ENCODE data around the gene SOX5. TPM values are rescaled to one million over a fixed set of nuclear protein-coding genes. Genes with fewer than 3 reads are reported as not detected.

Gene SOX5
- polyA plus RNA-seq, 1 of the 3 experiments (the other 2 are of a cell fraction), result 0.21 TPM

DNA sequence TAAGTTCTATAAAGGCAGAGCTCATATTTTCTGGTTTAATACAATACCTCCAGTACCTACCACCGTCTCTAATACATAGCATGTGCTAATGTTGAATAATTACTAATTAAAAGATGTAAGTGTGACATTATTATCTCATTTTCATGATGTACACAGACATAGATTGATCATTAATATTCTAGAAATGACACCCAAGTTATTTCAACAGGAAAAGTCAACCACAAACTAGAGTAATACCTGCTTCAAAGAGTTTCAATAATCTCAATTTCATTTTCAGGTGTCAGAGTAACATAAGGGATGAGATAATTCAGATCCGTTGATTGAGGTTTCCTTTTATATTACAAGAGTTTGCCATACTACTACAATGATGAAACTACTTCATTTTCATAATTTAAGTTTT, 388.9 kb downstream of the SOX5 start:
- TF ChIP-seq RXRA (IDR thresholded peaks at IDR 0.05; ENCODE audit: borderline replicate concordance, low read depth) (no peak), EP300 (IDR thresholded peaks at IDR 0.05; ENCODE audit: borderline replicate concordance in 1 of 2, low read depth in 1 of 2, low read length in 1 of 2) (no peak), FOXM1 (IDR thresholded peaks at IDR 0.05; ENCODE audit: low read depth) (no peak), TAF1 (IDR thresholded peaks at IDR 0.05; ENCODE audit: borderline replicate concordance, low read depth, low read length) (no peak), JUND (IDR thresholded peaks at IDR 0.05) (no peak), RCOR1 (IDR thresholded peaks at IDR 0.05; ENCODE audit: low read length) (no peak), TEAD4 (IDR thresholded peaks at IDR 0.05; ENCODE audit: borderline replicate concordance, insufficient read depth) (no peak), MEF2A (IDR thresholded peaks at IDR 0.05; ENCODE audit: borderline replicate concordance, low read depth) (no peak)
- TF ChIP-seq, protein P1, sequence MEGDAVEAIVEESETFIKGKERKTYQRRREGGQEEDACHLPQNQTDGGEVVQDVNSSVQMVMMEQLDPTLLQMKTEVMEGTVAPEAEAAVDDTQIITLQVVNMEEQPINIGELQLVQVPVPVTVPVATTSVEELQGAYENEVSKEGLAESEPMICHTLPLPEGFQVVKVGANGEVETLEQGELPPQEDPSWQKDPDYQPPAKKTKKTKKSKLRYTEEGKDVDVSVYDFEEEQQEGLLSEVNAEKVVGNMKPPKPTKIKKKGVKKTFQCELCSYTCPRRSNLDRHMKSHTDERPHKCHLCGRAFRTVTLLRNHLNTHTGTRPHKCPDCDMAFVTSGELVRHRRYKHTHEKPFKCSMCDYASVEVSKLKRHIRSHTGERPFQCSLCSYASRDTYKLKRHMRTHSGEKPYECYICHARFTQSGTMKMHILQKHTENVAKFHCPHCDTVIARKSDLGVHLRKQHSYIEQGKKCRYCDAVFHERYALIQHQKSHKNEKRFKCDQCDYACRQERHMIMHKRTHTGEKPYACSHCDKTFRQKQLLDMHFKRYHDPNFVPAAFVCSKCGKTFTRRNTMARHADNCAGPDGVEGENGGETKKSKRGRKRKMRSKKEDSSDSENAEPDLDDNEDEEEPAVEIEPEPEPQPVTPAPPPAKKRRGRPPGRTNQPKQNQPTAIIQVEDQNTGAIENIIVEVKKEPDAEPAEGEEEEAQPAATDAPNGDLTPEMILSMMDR (IDR thresholded peaks at IDR 0.05), result no peak
- TF ChIP-seq, protein P2, sequence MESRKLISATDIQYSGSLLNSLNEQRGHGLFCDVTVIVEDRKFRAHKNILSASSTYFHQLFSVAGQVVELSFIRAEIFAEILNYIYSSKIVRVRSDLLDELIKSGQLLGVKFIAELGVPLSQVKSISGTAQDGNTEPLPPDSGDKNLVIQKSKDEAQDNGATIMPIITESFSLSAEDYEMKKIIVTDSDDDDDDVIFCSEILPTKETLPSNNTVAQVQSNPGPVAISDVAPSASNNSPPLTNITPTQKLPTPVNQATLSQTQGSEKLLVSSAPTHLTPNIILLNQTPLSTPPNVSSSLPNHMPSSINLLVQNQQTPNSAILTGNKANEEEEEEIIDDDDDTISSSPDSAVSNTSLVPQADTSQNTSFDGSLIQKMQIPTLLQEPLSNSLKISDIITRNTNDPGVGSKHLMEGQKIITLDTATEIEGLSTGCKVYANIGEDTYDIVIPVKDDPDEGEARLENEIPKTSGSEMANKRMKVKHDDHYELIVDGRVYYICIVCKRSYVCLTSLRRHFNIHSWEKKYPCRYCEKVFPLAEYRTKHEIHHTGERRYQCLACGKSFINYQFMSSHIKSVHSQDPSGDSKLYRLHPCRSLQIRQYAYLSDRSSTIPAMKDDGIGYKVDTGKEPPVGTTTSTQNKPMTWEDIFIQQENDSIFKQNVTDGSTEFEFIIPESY (IDR thresholded peaks at IDR 0.05; ENCODE audit: borderline replicate concordance, low read depth), result no peak
- TF ChIP-seq, protein P3, sequence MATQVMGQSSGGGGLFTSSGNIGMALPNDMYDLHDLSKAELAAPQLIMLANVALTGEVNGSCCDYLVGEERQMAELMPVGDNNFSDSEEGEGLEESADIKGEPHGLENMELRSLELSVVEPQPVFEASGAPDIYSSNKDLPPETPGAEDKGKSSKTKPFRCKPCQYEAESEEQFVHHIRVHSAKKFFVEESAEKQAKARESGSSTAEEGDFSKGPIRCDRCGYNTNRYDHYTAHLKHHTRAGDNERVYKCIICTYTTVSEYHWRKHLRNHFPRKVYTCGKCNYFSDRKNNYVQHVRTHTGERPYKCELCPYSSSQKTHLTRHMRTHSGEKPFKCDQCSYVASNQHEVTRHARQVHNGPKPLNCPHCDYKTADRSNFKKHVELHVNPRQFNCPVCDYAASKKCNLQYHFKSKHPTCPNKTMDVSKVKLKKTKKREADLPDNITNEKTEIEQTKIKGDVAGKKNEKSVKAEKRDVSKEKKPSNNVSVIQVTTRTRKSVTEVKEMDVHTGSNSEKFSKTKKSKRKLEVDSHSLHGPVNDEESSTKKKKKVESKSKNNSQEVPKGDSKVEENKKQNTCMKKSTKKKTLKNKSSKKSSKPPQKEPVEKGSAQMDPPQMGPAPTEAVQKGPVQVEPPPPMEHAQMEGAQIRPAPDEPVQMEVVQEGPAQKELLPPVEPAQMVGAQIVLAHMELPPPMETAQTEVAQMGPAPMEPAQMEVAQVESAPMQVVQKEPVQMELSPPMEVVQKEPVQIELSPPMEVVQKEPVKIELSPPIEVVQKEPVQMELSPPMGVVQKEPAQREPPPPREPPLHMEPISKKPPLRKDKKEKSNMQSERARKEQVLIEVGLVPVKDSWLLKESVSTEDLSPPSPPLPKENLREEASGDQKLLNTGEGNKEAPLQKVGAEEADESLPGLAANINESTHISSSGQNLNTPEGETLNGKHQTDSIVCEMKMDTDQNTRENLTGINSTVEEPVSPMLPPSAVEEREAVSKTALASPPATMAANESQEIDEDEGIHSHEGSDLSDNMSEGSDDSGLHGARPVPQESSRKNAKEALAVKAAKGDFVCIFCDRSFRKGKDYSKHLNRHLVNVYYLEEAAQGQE (IDR thresholded peaks at IDR 0.05; ENCODE audit: low read depth, low read length), result no peak
- Histone ChIP-seq H2AFZ (ENCODE audit: low read depth) (no peak overlapping the region), H3K79me2 (ENCODE audit: insufficient read depth) (no peaks in the 10 kb centered on the region), H3F3A (replicated peaks; ENCODE audit: insufficient read depth) (no peaks in the 10 kb centered on the region), H3K9me3 (no peaks in the 10 kb centered on the region), H3K36me3 (replicated peaks in 1 of 2; ENCODE audit: control insufficient read depth in 1 of 2, insufficient read depth in 2 of 2, low read length in 1 of 2) (no peaks in the 10 kb centered on the region), H3K4me3 (ENCODE audit: low read depth in 2 of 2, low read length in 1 of 2) (no peak overlapping the region), H3K27me3 (ENCODE audit: insufficient read depth) (no peaks in the 10 kb centered on the region), H3K27ac (ENCODE audit: low read depth in 2 of 2, low read length in 1 of 2) (no peak overlapping the region), H3K9me2 (no peaks in the 10 kb centered on the region), H3K4me2 (no peak overlapping the region), H3K4me1 (ENCODE audit: control insufficient read depth in 1 of 2, insufficient read depth in 2 of 2, low read depth in 1 of 2, low read length in 1 of 2) (peaks cover 0 to 4% of the 10 kb centered on the region in 2 experiments; a peak in 2 of 4 replicates), H4K20me1 (ENCODE audit: insufficient read depth) (no peaks in the 10 kb centered on the region), H3K9ac (no peak overlapping the region)
- POLR2A ChIA-PET, result no interaction called here
- no peak for DNase-seq
- CTCF ChIA-PET, result no interaction called here
- 36% methylated on average over 2 of the region's 2 CpGs for WGBS (ENCODE audit: low lambda C conversion rate)

All from SK-N-SH (cell line).